RPMI8226 (cell line): Measurements from ENCODE around the gene KLF6.
A peak's percentile ranks its signal among the peaks of the same experiment; 100 is the strongest.
"Not testable (repeated sequence)": the region's sequence is repeated elsewhere in the genome, so short reads cannot be mapped to it uniquely, and the experiment has no call there.

ENCODE experiments used
- DNase-seq: peaks from one replicate; pipeline ENCODE4 v3.0.0-alpha.2; 2015

KLF6 gene

DNA sequence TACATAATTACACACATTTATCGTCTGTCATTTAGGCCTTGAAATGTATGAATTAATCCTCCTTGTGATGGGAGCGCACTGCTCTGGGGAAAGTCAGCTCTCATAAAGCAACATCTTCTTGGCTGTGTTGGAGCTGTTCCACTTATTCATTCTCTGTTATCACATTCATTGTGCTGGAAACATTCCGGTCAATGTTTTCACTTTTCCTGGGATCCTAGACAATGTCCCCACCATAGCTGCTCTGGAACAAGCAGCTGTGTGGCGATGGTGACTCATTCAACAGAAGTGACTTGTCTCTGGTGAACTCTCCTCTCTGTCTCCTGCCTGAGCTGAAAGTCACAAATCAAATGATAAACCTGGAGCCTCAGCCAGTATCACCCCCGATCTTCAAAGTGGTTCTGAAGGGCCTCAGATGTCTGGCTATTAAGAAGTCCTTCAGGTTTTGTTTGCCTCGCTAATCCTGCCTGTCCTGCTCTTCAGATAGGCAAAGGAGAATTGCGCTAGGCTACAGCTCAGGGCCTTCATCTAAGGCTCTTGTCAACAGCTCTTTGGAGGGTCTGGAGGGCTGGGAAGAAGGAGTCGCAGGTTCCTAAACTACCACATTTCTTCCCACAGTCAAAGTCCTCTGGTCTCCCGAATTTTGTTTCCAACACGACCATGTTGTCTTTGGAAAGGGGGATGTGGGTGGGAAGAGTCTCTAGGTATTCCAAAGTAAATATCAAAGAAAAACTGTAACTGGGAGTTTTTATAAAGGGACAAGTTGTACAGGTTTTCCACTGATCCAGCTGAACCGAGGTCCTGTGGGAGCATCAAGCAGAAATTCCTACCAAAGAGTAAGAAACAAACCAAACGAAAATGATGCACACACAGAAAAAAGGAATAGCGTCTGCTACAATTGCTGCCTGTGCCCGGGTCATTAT, 29.3 kb downstream of the KLF6 start:
- DNase-seq: no peak

GRCh38 chr10:3754727-3755439, 30.1 kb downstream of the KLF6 start:
- no peak for DNase-seq

GRCh38 chr10:3750854-3751253, 34.2 kb downstream of the KLF6 start:
- DNase-seq: no peak

DNA sequence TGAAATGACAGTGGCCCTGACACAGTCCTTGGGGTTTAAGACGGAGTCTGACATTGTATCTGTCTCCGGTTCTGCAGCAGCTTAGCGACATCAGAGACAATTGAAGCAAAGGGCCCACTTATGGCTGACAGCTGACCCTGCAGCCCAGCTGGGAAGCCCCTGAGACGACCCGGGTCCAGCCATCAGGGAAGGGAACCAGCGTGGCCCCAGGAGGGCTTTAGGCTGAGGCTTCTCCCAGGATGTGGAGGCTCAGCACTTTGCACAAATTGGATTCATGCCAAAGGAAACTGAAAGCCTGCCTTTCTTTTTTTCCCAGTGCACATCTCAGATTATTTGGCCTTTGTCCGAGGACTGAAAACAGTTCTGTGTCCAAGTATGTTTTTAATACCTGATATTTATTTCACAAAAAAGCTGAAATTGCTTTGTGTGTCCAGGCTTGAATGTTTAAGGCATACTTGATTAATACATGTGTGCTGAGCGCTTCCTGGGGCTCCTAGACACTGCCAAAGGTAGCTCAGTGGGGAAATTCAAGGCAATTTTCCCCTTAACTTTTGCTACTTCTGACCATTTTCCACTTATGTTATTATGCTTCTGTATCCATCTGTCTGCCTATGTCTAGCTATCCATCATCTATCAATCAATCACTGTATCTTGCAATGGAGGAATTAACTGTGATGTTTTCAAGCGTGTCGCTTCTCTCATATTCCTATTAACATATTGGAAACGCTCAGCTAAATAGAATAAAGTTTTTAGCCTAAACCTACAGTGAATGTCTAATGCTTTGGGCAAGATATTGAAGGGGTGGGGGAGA, 34.8 kb downstream of the KLF6 start:
- DNase-seq: peak; percentile 61

GRCh38 chr10:3749600-3749999, 35.4 kb downstream of the KLF6 start:
- no peak for DNase-seq

DNA sequence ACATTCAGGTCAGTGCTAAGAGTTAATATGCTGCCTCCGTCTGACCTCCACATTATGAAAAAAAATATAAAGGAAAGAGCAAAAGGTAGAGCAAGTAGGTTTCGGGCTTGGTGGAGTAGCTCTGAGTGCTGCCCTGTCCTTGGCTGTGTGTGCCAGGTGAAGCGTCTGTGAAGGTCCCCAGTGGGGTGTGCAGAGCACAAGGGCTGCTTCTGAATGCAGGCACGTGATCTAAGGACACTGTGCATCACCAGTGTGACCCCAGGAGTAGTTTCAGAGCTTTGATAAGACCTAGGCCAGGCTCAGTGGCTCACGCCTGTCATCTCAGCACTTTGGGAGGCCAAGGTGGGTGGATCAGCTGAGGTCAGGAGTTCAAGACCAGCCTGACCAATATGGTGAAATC, 36.0 kb downstream of the KLF6 start:
- no peak for DNase-seq

- DNase-seq: no peak
Measured at GRCh38 chr10:3748484-3748883, 36.5 kb downstream of the KLF6 start.

DNA sequence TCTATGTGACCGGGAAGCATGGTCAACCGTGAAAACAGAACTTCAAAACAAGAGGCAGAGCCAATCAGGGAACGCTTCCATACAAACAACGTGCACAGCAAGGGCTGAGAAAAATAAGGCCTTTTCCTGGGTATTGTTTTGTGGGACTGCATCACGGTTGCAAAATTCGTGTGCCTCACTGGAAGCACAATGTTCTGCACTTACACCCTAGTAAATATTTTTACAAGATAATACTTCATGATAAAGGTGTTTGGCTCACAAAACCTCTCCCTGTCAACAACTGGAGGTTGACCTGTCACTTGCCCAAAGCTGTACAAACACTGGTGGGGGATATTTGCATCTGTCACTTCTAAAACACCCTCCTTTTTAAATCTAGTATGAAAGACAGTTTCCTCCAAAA, 37.0 kb downstream of the KLF6 start:
- no peak for DNase-seq

- DNase-seq: no peak
Measured at GRCh38 chr10:3747248-3747960, 37.6 kb downstream of the KLF6 start.

- DNase-seq: no peak
Measured at GRCh38 chr10:3746634-3747033, 38.4 kb downstream of the KLF6 start.

DNA sequence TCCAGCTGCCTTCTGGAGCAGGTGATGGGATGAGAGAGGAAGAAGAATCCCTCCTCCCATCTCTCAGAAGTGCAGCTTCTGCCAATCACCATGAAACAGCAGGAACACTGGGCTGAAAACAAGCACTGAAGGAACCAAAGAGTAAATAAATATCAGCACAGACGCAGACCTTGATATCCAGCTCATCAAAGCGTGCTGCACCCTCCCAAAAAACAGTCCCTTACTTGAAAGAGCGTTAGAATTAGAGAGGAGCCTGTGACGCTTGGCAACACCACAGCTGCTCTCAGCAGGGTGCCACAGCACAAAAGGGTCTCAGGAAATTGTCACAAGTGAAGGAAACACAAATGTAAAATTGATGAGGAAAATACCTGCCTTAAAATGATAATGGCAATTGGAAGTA, 39.5 kb downstream of the KLF6 start:
- DNase-seq: no peak

- DNase-seq: no peak
Measured at GRCh38 chr10:3741688-3742461, 43.1 kb downstream of the KLF6 start.

DNA sequence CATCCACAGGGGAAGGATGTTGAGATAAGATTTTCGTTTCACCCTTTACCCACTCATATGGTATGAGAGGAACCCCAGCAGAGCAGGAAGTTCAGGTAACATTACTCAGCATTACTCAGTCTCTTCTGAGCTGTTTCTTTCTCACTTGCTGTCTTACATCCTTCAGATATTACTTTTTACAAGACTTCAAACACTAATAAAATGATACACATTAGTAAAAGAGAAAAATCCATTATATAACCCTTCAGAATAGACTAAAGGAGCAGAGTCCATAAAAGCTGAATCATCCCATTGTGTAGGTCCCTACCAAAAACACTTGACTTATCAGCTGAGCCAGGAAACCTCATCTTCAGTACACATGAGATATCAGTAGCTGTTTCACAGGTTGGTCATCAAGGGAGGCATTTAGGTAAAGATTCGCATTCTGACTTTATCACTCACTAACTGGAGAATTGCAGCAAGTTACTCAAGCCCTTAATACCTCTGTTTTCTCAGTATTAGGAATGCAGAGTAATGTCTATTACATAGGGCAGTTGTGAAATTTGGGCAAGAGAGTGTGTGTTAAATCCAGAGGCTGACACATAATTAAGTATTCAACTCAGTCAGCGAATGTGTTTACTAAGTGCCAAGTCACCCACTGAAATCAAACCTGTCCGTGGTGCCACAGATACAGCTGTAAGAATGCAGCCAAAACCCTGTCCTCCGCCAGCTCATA, 44.7 kb downstream of the KLF6 start:
- DNase-seq: no peak

DNA sequence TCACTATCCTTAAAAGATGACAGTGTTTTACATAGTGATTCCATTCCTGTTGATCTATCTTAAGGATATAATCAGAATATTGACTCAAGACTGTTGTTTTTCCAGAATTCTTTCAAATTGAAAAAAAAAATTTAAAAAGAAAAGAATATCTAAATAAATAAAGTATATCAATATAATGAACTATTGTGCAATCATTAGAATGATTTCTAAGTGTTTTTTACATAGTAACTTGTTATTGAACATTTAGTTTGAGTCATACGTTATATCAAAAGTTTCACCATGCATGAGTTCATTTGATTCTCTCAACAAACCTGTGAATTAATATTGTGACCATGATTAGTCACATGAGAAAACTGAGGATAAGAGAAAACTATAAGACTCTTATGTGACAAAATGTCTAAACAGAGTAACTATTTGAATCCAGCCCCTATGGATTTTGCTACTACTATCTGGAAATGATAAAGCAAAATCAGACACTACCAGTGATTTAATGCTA, 46.1 kb downstream of the KLF6 start:
- DNase-seq: no peak

- DNase-seq: no peak
Measured at GRCh38 chr10:3737864-3738263, 47.1 kb downstream of the KLF6 start.

- DNase-seq: no peak
Measured at GRCh38 chr10:3735175-3735574, 49.8 kb downstream of the KLF6 start.

DNA sequence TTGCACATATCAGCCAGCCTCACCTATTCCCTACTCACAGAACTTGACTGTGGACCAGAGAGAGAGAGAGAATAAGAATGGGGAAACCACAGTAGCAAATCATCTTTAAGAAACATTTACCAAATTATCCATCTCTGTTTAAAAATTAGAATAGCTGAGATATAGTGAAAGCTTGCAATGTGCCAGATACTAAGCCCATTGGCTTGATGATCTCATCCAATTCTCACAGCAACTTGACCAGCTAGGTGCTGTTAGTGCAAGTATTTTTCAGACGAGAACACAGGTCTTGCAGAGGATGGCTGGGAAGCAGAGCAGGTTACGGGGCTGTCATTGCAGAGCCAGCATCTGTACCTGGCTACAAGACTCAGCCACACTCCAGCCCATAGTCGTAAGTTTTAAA, 50.9 kb downstream of the KLF6 start:
- no peak for DNase-seq

GRCh38 chr10:3732183-3732582, 52.8 kb downstream of the KLF6 start:
- DNase-seq: not testable (repeated sequence)

- no peak for DNase-seq
Measured at GRCh38 chr10:3729397-3729976, 55.5 kb downstream of the KLF6 start.

GRCh38 chr10:3728563-3728962, 56.4 kb downstream of the KLF6 start:
- DNase-seq: no peak

DNA sequence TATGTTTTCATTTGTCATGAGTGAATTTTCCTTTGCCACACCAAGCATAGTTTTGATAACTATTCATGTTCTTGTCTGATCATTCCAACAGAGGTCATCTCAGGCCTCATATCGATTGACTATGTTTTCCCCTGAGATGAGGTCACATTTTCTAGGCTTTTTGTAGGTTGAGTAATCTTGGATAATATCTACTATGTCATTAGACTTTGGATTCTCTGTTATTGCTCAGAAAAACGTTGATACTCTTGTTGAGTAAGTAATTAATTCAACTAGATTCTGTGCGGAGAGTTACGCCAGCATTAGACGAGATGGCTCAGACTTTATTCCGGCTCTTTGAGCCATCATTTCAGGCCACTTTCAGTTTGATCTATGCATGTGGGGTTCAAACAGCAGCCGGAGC, 57.7 kb downstream of the KLF6 start:
- DNase-seq: no peak
